GM21367 (cell line): Measurements from ENCODE around the gene IREB2.

ENCODE experiments used
- ATAC-seq: cut with Tn5 transposase; IDR thresholded peaks from one replicate; pipeline ENCODE4 v1.9.1; 2021; ENCODE audit not compliant: unreplicated experiment

IREB2 gene

DNA sequence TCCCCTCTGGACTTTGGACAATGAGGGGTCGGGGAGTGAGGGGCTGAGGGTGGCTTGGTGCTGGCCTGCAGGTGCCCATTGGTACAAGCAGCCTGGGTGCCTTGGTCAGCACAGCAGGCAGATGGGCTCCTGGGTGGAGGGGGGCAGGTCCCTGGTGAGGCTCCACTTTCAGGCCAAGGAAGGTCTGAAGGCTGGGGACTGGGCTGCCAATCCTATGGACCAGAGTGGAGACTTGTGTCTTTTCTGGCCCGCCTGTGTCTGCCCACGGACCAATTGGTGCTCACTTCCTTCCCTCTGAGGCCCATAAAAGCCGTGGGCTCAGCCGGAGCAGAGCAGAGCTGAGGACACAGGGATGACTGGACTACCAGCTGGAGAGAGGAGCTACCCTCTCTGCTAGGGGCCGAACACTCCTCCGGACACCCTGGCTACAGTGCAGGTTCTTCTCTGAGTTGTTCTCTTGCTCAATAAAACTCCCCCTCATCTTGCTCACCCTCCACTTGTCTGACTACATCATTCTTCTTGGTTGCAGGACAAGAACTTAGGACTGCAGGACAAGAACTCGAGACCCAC, 31.9 kb upstream of the IREB2 start:
- no peak for ATAC-seq

GRCh38 chr15:78407608-78408354, 30.2 kb upstream of the IREB2 start:
- ATAC-seq: no peak

DNA sequence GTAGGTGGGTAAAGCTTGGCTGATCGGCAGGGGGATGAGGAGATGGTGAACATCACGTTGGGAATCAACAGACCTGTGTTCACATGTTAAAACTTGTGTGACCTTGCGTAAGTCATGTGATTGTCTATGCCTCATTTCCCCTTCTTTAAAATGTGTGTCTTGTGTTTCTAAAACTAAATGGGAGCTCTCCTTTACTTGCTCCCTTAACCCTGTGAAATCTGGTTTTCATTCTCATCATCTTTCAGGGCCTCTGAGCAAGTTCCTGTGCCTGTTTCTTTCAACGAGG, 29.7 kb upstream of the IREB2 start:
- no peak for ATAC-seq

DNA sequence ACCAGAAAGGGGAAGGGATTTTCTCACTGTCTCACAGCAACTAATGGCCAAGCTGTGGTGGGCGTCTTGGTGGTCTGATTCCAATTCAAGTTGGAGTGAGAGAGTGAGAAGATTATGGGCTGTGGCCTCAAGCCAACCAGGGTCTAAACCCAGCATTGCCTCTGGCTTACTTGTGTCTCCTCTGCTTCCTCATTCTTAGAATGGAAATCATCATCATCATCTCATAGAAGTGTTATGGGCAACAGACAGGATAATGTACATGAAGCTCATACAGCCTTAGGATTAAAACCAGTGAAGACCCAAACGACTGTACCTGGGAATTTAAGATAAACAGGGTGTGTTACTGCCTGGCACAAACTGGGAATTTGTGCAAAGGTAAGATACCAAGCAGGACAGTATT, 29.1 kb upstream of the IREB2 start:
- ATAC-seq: no peak

DNA sequence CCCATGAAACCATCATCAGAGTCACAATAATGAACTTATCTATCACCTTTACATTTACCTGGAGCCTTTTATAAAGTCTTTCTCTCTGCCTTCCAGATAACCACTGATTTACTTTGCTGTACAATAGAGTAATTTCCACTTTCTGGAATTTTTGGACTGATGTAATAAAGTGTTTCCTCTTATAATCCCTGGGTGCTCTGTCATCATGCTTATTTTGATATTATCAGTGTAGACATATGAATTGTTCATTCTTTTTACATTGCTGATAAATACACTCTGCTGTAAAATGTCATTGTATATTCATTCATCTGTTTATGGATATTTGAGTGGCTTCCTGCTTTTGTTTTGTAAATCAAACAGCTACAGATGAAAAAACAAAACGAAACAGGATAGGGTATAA, 27.0 kb upstream of the IREB2 start:
- ATAC-seq: no peak

DNA sequence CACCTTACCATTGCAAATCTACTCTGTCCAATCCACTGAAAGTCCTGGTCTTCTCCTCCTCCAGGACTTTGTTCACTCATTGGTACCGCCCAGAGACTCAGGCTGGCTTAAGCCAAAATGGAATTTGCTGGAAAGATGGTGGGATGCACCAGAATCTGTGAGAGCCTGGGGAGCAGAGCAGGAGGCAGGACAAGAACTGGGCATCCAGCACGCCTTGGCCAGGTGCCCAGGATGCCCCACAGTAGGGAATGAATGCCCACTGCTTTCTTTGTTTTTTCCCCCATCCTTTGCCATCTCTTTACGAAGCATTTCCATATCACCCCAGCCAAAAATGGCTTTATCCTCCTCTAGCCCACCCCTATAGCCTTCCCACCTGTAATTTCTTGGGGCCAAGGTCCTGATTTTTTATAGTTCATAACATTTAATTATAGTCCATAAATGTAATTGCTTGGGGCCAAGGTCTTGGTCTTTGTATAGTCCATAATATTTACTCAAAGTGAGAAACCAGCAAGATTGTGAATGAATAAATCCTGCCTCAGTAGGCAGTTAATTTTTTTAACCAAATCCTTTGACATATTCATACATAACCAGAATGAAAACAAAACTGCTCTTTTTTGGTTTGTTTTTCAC, 23.3 kb upstream of the IREB2 start:
- no peak for ATAC-seq

DNA sequence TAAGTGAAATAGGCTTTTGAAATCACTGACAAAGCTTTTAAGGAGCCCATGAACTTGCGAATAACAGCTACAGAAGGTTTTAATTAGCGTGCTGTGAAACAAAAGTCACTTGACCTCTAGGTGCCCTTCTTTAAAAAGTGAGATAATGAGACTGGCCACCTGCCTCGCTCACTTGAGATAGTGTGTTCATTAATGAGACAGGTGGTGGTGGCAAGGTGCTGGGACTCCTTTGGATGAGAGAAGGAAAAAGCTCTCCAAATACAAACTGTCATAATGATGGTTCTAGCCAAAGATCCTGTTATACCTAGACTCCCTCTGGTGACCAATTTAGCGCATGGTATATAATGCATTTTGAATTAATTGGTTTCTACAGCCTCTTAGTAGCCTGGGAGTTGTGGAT, 22.7 kb upstream of the IREB2 start:
- no peak for ATAC-seq

DNA sequence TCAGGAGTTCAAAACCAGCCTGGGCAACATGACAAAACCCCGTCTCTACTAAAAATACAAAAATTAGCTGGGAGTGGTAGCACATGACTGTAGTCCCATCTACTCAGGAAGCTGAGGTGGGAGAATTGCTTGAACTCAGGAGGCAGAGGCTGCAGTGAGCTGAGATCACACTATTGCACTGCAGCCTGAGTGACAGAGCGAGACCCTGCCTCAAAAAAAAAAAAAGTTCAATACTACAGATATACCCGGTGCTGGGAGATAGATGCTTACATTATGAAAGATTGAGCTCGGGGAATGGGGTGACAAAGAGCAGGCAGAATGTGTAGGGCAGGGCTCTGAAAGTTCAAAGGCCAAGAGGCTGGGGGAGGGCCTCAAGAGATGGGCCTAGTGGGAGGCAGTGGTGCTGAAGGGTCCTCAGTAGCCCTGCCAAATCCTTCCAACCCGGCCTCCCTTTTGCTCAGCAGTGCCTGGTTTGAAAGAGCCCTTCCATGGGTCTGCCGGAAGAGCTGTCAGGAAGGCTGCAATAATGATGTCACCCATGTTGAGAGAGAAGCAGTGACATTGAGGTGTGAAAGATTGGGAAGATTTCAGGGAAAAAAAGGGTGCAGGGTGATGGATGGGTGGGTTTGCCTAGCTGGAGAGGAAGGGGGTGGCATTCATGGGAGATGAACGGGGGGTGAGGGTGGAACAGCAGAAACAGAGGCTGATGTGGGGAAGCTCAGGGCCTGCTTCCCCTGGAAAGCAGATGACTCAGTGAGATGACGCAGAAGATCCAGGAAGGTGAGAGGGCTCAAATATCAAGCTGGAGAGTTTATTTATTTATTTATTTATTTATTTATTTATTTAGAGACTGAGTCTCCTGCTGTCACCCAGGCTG, 20.0 kb upstream of the IREB2 start:
- no peak for ATAC-seq

GRCh38 chr15:78418686-78419085, 19.3 kb upstream of the IREB2 start:
- no peak for ATAC-seq

- no peak for ATAC-seq
These were observed 18.6 kb upstream of the IREB2 start for GRCh38 chr15:78419367-78419766.

DNA sequence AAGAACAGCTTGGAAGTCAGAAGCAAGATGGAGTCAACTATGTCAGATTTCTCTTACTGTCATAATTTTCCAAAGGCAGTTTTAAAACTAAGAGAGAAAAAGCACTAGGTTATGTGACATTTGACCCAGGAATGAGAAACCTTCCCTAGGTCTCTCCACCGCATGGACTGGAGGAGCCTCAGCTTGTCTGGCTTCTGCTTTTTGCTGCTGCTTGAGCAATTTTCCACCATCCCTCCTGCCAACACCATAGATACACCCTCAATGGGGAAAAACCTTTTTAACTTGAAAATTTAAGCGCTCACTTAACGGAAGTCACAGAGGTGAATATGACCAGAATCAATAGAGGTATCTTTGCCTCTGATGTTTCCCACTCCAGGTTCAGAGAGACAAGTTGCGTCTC, 17.8 kb upstream of the IREB2 start:
- no peak for ATAC-seq

DNA sequence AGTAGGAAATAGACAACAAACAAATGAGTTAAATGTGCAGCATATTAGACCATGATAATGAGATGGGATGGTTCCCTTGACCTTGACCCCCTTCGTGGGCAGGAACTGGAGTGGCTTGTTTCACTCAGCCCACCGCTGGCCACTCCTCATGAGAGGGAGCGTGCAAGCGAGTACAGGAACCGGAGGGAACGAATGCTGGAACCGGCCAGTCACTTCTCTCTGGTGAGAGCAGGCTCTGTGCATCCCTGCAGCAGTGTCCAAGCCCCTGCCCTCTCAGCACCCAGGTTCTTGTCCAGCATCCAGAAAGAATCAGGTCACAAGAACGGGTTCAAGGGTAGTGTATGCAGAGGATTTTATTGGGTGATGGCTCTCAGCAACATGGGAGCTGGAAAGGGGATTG, 17.2 kb upstream of the IREB2 start:
- no peak for ATAC-seq

DNA sequence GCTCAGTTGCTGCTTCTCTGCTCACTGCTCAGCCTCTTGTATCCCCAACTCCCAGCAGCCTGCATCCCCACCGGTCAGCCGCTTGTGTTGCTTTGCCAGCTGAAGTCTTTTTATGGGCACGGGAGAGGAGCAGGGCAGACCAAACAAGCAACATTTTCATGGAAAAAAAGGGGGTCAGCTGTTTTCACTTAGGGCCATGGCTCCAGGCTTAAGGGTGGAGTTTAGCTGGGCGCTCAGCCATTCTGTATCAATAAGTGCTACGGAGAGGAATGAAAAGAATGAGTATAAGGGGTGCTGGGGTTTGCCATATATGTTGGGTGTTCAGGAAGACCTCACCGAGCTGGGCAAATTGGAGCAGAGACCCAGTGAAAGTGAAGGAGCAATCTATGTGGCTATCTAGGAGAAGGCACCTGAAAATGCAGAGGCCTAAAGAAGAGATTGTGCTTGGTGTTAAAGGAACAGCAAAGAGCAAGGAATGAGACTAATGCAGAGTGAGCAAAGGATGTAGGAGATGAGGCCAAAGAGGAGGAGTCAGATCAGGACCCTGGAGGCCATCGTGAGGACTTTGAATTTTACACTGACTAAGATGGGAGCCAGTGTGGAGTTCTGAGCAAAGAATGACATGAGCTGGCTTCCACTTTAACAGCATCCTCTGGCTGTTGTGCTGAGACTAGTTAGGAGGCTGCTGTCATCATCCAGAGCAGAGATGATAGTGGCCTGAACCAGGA, 16.6 kb upstream of the IREB2 start:
- no peak for ATAC-seq

- ATAC-seq: no peak
These were observed 15.3 kb upstream of the IREB2 start for GRCh38 chr15:78422571-78423340.

DNA sequence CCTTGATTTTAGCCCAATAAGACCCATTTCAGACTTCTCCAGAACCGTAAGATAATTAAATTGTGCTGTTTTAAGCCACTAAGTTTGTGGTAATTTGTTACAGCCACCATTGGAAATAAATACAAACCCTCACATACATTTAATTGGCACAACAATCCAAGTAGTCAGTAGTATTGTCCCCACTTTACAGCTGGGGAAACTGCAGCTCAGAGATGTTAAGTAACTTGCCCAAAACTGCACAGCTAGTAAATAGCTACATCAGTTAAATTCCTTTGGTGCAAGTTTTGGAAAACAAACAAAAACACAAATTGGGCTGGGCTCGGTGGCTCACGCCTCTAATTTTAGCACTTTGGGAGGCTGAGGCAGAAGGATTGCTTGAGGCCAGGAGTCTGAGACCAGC, 13.3 kb upstream of the IREB2 start:
- ATAC-seq: no peak

- ATAC-seq: no peak
These were observed 12.4 kb upstream of the IREB2 start for GRCh38 chr15:78425643-78426042.

DNA sequence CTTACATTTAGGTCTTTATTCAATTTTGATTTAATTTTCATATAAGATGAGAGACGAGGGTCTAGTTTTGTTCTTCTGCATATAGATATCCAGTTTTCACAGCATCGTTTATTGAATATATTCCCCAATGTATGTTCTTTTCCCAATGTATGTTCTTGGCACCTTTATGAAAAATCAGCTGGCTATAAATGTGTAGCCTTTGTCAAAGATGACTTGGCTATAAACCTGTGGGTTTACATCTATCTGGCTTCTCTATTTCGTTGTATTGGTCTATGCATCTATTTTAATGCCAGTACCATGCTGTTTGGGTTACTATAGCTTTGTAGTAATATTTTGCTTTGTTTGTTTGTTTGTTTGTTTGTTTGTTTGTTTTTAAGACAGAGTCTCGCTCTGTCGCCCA, 11.7 kb upstream of the IREB2 start:
- no peak for ATAC-seq

DNA sequence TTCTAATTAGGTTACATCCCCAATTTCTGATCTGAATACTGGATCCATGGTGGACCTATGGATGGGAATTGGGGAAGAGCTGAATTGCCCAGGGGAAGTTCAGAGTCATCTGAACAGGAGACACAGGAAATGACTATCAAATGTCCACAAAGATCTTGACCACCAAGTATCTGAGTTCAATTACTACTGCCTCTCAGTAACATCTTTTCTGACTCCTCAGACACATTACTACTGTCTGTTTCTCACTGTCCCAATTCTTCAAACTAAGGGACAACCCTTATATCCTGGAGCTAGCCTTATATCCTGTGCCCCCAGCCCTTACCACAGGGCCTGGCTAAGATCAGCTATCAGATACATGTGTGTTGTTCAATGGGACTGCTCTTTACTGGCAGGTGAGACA, 10.1 kb upstream of the IREB2 start:
- ATAC-seq: no peak

DNA sequence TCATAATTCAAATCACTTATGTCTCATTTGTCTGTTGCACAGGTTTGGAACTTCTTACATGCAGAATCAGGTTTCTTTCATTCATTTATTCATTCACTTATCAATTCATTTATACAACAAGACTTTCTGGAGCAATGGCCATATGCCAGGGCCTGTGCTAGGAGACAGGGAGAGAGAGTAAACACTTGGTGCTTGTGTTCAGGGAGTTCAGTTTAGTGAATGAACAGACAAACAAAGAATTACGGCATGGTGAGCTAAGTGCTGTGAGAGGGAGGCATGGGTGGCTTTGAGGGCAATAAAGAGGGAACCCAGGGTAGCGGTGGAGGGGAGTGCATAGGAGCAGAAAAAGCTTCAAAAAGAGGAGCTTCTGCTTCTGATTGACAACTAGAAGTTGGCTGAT, 8.5 kb upstream of the IREB2 start:
- no peak for ATAC-seq

DNA sequence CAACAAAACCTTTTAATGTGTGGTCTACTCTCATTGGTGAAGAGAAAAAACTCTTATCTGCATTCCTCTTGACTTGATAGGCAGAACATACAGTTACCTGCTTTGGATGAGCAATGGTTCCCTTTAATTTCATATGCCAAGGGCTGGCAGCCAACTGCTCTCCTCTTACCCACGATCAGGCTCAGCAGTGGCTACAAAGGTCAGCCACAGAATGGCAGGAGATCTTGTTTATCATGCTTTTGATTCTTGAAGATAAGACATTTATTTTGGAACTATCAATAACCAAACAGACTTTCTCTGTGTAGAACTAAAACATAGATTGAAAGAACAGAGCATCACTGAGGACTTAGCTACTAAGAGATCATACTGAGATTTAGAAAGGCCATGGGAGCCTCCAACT, 6.1 kb upstream of the IREB2 start:
- no peak for ATAC-seq

- ATAC-seq: no peak
These were observed 5.4 kb upstream of the IREB2 start for GRCh38 chr15:78432664-78433063.
